Fibroblast of skin of scalp (primary cell): ENCODE data around the gene SMC3.
"Not testable (repeated sequence)": the region's sequence is repeated elsewhere in the genome, so short reads cannot be mapped to it uniquely, and the experiment has no call there.

ENCODE experiments used
- DNase-seq: peaks from one replicate; pipeline ENCODE4 v3.0.0-alpha.2; 2013

SMC3 gene

DNA sequence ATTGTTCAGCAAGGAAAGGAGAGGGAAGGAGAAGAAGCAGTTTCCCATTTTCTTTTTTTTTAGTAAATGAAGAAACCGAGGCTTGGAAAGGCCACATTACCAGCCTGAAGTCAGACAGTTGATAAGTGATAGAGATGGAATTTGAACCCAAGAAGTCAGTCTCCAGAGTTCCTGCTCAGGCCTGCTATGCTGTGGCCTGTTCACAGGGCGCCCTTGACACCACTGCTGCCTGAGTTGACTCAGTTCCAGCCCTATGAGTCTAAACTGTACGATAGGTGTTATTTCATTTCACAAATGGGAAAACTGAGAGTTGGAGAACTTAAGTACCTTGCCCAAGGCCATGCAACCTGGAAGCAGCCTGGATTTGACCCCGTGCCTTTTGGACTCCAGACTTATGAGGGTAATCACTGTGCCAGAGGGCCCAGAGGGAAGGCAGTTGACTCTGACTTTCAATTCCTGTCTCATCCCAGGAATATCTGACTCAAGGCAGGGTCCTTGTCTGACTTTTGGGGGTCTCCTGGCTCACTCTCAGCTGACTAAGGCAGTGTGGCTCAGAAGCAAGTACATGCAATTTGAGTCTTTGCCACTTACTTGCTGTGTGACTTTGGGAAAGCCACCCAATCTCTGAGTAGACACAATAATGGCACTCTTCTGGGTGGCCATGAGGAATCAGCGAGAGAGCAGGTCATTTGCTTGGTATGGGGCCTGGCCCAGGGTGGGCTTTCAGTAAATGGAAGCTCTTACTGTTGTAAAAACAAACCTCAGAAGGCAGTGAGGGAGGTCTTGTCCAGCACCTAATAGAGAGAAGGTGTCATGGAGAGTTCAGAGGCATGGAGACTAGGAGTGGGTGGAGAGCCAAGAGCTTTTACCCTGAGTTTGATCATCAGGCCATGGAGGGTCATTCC lies 58.7 kb downstream of the SMC3 start:
- no peak for DNase-seq

DNA sequence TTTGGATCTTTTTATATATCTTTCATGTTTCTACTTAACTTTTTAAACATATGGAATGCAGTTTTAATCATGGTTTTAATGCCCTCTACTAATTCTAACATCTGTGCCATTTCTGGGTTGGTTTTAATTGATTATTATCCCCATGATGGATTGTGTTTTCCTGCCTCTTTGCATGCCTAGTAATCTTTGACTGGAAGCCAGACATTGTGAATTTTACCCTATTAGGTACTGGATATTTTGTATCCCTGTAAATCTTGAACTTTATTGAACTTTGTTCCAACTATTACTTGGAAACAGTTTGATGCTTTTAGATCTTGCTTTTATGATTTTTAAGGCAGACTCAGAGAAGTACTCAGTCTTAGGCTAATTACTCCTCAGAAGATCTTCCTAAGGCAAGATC lies 60.7 kb downstream of the SMC3 start:
- DNase-seq, result no peak

DNA sequence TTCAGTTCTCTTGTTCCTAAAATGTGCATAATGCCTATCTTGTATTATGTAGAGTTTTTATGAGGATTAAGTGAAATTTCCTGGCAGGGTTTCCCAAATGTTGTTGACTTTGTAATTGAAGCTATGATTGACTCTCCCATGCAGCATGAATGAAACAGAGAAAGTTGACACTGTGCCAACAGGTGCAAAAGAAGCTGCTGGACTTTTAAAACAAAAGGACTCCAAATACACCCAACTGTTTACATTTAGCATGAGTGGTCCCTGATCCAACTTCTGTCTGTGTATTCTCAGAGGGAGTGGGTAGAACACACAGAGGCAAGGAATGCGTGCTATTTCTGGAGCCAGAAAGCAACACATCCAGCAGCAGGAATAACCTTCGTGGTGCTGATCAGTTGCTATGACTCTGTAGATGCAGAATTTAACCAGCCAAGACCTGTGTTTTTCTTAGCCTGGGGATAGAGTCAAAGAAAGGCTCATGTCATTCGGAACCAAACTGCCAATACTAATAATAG lies 62.2 kb downstream of the SMC3 start:
- DNase-seq, result peak; percentile 86

DNA sequence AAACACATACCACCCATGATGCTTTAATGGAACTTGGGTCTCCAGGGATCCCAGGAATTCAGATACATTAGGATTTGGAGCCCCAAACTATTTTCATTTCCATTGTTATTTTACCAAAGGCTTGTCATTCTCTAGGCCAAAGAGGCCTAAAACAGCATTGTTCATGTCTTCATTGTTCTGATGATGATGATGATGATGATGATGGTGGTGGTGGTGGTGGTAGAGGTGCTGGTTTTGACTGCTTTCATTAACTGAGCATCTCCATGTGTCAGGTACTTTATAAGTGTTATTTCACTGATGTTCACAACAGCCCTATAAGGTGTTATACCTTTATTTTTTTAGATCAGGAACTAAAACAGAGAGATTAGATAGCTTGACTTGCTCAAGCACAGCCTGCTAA lies 64.4 kb downstream of the SMC3 start:
- no peak for DNase-seq

DNA sequence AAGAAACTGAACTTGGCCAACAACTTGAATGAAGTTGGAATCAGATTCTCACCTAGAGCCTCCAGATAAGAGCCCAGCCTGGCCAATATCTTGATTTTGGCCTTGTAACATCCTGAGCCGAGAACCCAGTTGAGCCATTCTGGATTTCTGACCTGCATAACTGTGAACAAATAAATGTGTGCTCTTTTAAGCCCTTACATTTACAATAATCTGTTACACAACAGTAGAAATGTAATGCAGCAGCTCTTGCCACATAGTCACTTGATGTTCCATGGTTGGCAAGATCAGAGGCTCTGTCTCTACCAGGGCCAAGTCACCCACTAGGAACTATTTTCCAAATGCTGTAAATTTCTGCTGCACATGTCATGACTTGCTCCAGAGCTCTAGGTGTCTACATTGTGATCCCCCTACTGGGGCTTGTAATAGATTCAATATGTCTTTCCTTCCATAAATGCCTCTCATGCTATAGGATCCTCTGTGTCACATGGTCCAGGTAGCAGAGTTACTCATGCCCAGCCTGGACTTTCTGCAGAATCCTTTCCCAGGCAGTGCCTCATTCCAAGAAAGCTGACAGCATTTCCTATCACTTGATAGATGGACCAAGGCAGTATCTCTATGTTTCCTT lies 65.2 kb downstream of the SMC3 start:
- peak; percentile 45 for DNase-seq

DNA sequence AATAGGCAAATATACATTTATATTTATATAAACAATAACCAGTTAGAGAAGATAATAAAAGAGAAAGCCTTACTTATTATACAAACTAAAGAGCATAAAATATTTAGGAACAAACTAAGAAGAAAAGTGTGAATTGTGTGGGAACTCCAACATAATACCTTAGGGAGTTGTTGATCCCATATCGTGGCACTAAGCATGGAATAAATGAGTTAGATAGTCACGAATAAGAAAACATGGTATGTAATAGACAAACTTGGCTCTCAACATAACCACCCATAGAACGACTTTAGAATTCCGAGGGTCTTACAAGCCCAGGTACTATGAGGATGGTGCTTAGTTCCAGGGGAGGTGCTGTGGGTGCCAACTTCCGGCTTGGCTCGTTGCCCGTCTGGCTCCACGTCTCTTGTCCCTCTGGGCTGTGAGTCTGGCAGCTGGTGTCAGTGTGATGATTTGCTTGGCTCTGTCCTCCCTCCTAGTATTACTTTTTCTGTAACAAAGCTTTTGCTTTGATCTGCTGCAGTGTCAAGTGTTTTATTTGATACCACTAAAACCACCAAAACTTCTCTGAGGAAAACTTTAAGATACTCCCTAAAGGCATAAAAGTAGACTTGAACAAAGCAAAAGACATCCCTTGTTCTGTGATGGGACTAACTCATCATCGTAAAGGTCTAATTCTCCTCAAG lies 67.2 kb downstream of the SMC3 start:
- DNase-seq, result no peak

DNA sequence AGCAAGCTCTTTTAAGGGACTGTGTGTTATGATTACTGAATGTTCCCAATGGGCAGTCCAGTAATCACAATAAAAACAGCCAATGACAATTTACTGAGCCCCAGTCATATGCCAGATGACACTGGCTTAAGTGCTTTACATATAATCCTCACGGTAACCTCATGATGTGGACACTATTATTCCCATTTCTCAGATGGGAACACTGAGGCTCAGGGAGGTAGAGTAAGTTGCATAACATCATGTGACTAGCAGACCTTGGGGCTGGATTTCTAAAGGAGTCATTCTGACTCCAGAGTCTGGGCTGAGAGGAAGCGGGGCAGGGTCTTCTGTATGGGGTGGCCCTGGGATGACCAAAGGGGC lies 69.1 kb downstream of the SMC3 start:
- DNase-seq, result no peak

DNA sequence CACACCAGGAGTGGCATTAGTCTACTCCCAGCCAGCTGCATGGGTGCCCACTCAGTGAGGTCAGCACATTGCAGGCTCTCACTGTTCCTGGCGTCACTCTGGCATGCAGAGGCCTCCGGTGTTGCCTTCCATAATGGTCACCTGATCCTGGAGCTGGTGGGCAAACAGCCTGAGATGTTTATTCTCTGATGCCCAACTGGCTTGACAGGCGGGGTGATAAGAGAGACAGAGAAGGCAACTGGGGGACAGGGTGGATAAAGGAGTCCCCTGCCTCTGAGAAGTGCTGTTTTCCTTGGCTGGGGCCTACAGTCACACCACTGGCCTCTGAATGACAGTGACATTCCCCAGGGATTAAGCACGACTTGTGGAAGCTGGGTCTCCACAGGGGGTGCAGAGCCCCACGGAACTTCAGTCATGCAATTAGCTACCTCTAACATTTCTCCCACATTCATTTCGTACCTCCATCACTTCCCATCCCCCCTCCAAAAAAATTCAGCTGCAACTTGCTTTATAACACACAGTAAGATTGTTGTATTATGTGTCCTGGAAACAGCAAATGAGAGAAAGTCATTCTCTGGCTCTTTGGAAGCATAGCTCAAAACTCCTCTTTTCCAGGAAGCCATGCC lies 69.5 kb downstream of the SMC3 start:
- DNase-seq, result peak; percentile 58

DNA sequence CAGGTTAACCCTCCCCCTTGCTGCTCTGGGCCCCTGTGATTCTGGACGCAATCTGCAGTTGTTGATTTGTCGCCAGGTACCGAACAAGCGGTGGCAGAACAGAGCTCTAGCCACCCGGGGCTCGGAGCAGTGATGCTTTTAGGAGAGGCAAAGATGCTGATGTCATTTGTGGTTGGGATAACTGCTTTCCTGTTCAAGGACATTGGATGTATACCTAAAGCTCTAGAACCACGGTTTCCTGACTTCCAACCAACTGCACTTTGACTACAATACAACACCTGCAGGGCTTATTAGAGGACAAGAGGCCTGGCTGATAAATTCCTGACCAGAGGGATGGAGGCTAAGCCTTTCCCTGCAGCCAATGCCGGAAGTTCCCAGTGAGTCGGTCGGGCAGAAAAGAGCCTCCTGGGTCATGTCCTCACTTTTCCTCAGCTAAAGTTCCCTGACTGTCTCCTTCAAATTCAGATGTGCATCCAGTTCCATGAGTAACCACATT lies 70.1 kb downstream of the SMC3 start:
- no peak for DNase-seq

DNA sequence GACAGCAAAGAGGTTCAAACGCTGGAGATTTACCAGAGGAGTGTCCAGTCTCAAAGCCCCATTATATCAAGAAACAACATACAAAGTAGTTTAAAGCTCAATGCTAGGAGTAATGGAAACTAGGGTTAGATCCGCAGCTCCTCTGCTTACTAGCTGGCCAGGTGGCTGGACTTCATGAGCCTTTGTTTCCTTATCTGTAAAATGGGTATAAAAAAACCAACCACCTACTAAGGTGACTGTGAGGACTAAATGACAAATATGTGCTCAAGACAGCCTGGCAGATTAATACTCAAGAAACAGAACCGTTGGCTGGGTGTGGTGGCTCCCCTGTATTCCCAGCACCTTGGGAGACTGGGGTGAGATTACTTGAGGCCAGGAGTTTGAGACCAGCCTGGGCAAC lies 70.8 kb downstream of the SMC3 start:
- no peak for DNase-seq

DNA sequence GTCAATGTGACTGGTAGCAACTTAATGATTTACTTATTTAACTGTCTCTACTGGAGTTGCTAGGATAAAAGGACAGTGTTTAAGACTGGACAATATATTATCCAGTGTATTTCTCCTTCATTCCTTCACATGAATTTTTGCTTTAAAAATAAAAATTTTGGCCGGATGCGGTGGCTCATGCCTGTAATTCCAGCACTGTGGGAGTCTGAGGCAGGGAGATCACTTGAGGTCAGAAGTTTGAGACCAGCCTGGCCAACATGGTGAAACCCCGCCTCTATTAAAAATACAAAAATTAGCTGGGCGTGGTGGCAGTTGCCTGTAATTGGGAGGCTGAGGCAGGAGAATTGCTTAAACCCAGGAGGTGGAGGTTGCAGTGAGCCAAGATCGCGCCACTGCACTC lies 71.6 kb downstream of the SMC3 start:
- DNase-seq, result not testable (repeated sequence)

DNA sequence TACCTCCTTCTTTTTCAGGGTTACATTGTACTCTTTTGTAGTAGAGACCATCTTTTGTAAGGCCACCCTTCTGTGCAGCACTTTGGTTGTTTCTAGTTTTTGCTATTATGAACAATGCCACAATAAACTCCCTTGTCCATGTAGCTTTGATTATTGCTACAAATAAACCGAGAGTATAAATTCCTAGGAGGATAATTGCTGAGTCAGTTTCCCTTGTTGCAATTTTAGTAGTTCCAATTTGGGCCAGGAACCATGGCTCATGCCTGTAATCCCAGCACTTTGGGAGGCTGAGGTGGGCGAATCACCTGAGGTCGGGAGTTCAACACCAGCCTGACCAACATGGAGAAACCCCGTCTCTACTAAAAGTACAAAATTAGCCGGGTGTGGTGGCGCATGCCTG lies 72.4 kb downstream of the SMC3 start:
- not testable (repeated sequence) for DNase-seq

DNA sequence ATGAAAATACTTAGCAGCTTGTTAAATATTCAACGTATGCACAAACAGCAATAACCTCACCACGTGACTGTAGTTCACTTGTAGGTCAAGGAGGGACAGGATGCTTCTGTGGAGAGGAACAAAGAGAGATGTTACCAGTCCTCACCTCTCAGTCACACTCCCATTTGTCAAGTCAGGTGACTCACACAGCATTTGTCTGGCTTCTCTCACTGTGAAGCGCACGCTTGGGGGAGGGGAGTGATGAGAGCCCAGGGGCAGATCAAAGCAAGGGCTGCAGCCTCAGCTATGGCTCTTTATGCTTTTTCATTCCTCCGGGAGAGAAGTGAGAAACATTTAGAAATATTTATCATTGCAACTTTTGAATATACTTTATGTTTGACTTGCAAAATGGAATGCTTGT lies 73.8 kb downstream of the SMC3 start:
- no peak for DNase-seq

DNA sequence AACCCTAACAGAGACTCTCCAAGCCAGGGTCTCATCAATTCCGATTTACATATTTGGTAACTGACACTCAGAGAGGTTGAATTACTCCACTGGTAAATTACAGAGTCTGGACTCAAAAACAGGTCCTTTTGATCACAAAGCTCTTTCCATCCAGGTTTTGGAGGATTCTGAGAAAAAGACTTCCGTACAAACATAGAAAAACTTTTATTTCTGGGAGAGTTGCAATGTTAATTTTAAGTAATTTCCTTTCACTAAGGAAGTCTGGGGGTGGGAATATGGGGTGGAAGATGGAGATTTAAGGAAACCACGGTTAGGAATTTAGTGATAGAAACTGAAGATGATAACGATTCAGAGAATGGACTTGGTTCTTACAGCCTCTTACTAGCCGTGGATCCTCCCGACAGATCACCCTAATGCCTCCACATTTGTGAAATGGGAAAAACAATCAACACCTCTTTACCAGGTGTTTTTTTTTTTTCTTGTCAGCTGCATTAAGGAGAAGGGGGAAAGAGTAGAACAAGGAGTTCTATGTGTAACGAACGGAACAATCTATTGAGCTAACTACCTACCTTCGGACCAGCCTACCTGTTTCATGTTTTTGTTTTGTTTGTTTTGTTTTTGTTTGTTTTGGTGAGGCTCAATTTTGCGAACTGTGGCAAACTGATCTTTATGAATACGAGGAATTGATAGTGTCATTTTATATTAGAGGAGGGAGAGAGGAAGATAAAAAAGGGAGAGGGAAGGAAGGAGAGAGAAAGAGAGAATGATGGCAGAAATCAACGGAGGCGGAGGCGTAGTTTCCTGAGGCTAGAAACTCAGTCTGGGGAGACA lies 74.9 kb downstream of the SMC3 start:
- no peak for DNase-seq

DNA sequence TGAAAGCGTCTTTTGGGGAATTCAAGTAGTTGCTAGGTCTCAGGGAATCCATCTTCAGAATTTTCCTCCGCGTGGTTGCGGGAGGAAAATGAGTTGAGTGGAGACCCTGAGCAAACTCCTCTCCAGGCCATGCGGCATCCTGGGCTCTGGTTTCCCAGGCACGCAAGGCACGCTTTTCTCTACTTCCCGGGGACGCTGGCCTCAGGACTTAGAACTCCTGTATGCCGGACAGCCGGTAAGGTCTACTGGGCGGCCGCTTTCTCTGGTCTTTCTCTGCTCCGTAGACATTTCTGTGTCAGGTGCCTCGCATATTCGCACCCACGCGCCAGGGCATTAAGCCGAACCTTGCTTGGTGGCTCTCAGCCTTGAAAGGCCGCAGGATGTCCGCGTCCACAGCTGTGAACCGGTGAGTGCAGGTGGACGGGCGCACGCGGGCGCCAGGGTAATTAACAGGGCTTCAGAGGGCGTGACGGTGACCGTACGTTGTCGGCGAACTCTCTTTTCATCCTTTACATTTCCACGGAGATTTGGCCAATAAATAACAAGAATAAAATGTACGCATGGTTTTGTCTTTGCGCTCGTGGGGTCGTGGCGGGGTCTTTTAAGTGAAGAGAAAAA lies 75.6 kb downstream of the SMC3 start:
- no peak for DNase-seq

DNA sequence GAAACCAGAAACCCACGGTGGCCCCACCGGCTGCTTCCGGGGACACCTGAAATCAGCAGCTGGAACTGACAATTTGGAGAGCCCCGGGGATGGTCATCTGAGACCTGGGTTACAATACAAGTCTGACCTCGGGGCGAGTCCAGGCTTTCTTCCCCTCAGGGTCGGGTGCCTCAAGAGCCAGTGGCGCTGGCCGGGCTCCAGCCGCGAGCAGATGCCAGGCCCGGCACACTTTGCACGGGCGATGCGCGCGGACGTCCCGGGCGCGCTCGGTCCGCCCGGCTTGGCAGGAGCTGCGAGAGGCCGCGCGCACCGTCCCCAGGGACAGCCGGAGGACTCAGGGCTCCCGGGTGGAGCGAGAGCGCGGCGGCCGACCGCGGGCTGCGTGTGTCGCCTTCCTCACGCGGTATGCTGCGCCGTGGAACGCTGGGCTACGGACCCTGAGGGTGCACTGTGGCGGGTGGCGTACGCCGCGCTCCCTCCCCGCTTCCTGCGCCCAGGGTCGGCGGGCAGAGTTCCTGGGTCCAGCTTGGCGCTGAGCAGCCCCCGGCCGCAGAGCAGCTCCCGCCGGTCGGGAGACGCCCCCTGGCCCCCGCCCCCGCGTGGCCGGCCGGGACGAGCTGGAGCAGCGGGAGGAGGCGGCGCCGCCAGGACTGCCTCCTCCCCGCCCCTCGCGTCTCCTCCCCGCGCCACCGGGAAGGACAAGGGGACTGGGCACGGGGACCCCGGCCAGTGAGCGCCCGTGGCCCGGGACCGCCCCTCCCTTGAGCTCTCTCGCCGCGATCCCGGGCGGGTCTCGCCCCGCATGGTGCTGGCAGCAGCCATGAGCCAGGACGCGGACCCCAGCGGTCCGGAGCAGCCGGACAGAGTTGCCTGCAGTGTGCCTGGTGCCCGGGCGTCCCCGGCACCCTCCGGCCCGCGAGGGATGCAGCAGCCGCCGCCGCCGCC lies 76.4 kb downstream of the SMC3 start, which contains the start of gene RBM20:
TSS of gene RBM20 (plus strand) at position 684 of the 945 bp plus-strand sequence. CDS start at position 803, 119 bp downstream.
- no peak for DNase-seq

DNA sequence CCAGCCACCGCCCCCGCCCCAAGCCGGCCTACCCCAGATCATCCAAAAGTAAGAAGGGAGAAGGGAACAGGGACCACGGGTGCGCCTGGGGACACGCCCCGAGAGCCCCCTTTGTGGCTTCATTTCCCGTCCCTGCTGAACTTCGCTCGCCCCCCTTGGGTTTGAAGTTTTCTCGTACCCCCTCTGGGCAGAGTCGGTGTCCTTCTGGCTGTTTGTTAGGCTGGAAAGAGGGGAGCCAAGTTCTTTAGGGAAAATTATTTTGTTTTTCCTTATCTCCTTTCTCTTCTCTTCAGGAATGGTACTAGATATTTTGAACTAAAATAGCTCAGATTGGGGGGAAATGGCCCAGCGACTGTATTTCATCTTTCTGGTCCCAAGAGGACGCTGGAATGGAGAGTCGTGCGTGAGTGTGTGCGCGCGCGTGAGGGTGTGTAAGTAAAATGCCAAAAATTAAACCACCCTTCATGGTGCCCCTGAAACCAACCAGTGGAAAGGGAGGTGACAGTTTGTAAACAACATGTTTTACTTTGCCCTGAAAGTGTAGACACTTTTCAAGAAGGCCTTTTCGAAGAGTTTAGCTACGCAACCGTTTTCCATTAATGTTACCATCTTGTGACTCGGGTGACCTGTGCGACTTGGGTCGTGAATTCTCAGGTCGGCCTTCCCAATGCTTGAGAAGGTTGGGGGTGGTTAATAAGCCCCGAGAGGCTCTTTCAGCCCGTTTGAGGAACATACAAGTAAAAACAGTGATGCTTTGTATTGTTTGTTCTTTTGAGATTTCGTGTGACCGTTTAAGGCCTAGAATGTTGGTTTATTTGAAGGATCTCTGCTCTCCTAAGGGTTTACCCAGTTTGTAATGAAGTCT lies 77.3 kb downstream of the SMC3 start:
- no peak for DNase-seq

DNA sequence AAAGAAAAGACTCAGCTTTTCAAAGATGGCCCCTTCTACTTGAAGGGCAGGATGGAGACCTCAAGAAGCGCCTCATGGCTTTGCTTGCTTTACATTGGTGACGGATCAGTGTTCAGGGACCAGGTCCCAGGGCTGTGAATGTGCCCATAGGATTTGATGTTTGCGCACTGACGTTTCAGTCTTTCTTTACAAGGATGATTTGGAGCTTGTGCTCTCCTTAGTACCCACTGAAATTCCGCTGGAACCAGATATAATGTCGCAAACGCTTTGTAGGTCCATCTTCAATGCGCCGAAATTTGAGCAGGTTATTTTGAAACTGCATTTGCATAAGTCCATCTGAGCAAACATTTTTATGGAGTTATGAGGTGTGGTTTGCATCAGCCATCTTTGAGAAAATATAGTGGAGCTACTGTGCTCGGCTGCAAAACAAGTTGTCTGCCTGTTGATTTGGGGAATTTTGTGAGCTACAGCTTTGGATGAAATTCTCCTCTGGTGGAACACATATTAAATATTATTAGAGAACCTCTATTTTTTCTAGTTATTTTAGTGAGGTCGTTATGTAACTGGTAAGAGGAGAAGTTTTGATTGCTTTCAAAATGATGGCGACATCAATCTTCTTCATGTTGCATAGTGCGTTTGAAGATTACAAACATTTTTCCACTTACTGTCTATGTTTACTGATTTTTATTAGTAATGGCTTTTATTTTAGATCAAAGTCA lies 79.1 kb downstream of the SMC3 start:
- DNase-seq, result no peak

DNA sequence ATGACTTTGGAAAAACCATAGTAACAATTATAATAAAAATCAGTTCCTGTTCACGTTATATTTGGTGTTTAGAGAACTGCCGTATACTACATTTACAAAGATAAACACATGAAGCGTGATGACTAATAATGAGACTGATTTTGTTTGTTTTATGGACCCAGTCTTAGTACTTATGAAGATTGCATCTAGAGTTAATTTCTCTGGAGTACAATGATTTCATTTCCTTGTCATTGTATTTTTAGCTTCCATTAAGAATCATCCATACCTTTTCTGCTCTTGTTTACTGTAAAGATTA lies 79.6 kb downstream of the SMC3 start:
- no peak for DNase-seq
